K562 (cell line): ENCODE measurements around the gene FARSA. TPM values are rescaled to one million over a fixed set of nuclear protein-coding genes. Genes with fewer than 3 reads are reported as not detected.

Source experiments
- CBFB ChIP-seq: sonication (generic); formaldehyde crosslinking; IDR thresholded peaks from 2 replicates; pipeline ENCODE4 v1.4.0; 2020; ENCODE audit warnings: mild to moderate bottlenecking, missing genetic modification reagents
- DPF2 ChIP-seq: fragments of 450-650 bp; IDR thresholded peaks from 2 replicates; pipeline ENCODE4 v1.6.1; 2016
- EGR1 ChIP-seq: fragments of 450-650 bp; conservative IDR thresholded peaks from 2 replicates; pipeline ENCODE4 v1.6.1; 2017; ENCODE audit warnings: mild to moderate bottlenecking
- GABPB1 ChIP-seq: sonication (generic); formaldehyde crosslinking; IDR thresholded peaks from 2 replicates; pipeline ENCODE4 v1.8.0; 2022; ENCODE audit warnings: mild to moderate bottlenecking, missing genetic modification reagents
- LCOR ChIP-seq: sonication (generic); formaldehyde crosslinking; IDR thresholded peaks from 2 replicates; pipeline ENCODE4 v1.8.0; 2022; ENCODE audit warnings: mild to moderate bottlenecking, missing genetic modification reagents
- NRF1 ChIP-seq, 2 experiments: fragments of 450-650 bp; IDR thresholded peaks in 1 of 2; conservative IDR thresholded peaks in 1 of 2; 2 replicates each; pipeline ENCODE4 v1.6.1; 2014; ENCODE audit warnings: mild to moderate bottlenecking in 2 of 2
- SMARCB1 ChIP-seq: IDR thresholded peaks from 2 replicates; pipeline ENCODE4 v1.6.1; 2011; ENCODE audit warnings: improper control_type of control experiment, low read depth; ENCODE audit not compliant: insufficient read length
- YBX1 ChIP-seq: fragments of 450-650 bp; IDR thresholded peaks from 2 replicates; pipeline ENCODE4 v1.7.1; 2016; ENCODE audit warnings: mild to moderate bottlenecking
- ZFP1 ChIP-seq: fragments of 450-650 bp; formaldehyde crosslinking; IDR thresholded peaks from 2 replicates; pipeline ENCODE4 v1.4.0; 2020; ENCODE audit warnings: mild to moderate bottlenecking, mixed read lengths
- ZNF347 ChIP-seq: fragments of 450-650 bp; formaldehyde crosslinking; IDR thresholded peaks from 2 replicates; pipeline ENCODE4 v1.4.0; 2020; ENCODE audit warnings: low read depth, mild to moderate bottlenecking, moderate library complexity
- polyA plus RNA-seq, 8 experiments: library from polyadenylated mRNA; depleted of rRNA in 4 of 8; stranded (reverse) in 5 of 8; unstranded in 3 of 8; fragments of >200 nt; fragmentation: Nextera tagmentation in 2 of 8; fragmentation: Illumina TruSeq in 1 of 8; extraction: Ambion mirVana in 2 of 8; extraction: Trizol in 1 of 8; gene quantifications; 2 replicates each; pipeline versions ENCODE4 v1.2.1 to v1.2.3, GENCODE V29; 2011 to 2014; ENCODE audit warnings: inconsistent platforms in 1 of 8, missing spikeins in 1 of 8
- total RNA-seq, 7 experiments: library from RNA; depleted of rRNA in 6 of 7; stranded (reverse); fragments of >200 nt in 6 of 7; fragmentation: Illumina TruSeq in 2 of 7; extraction: Trizol in 2 of 7; gene quantifications; 2 replicates each; pipeline versions ENCODE4 v1.2.1 to v1.2.3, GENCODE V29; 2011 to 2021; ENCODE audit warnings: low replicate concordance in 1 of 7
- TF ChIP-seq, protein P1 (sequence below): fragments of 450-650 bp; formaldehyde crosslinking; IDR thresholded peaks from 2 replicates; pipeline ENCODE4 v1.4.0; 2020; ENCODE audit warnings: mild to moderate bottlenecking, moderate library complexity
- TF ChIP-seq, protein P2 (sequence below): fragments of 450-650 bp; IDR thresholded peaks from 2 replicates; pipeline ENCODE4 v1.6.1; 2016; ENCODE audit warnings: mild to moderate bottlenecking
- TF ChIP-seq, protein P3 (sequence below): conservative IDR thresholded peaks from 2 replicates; pipeline ENCODE4 v1.6.1; 2011; ENCODE audit warnings: low read depth, mild to moderate bottlenecking, low read length; ENCODE audit not compliant: control insufficient read depth
- TF ChIP-seq, protein P4 (sequence below): fragments of 450-650 bp; IDR thresholded peaks from 2 replicates; pipeline ENCODE4 v1.6.1; 2017; ENCODE audit warnings: antibody characterized with exemption, mild to moderate bottlenecking
- TF ChIP-seq, protein P5 (sequence below): sonication (generic); formaldehyde crosslinking; IDR thresholded peaks from 2 replicates; pipeline ENCODE4 v1.8.0; 2022; ENCODE audit warnings: missing genetic modification reagents, mild to moderate bottlenecking, borderline replicate concordance

Gene FARSA
- total and polyA plus RNA-seq, 9 of the 15 experiments (the other 6 are each of a cell fraction or from before 2014, with no cell fraction given) = 25.2 to 237 (median 89.6) TPM

DNA sequence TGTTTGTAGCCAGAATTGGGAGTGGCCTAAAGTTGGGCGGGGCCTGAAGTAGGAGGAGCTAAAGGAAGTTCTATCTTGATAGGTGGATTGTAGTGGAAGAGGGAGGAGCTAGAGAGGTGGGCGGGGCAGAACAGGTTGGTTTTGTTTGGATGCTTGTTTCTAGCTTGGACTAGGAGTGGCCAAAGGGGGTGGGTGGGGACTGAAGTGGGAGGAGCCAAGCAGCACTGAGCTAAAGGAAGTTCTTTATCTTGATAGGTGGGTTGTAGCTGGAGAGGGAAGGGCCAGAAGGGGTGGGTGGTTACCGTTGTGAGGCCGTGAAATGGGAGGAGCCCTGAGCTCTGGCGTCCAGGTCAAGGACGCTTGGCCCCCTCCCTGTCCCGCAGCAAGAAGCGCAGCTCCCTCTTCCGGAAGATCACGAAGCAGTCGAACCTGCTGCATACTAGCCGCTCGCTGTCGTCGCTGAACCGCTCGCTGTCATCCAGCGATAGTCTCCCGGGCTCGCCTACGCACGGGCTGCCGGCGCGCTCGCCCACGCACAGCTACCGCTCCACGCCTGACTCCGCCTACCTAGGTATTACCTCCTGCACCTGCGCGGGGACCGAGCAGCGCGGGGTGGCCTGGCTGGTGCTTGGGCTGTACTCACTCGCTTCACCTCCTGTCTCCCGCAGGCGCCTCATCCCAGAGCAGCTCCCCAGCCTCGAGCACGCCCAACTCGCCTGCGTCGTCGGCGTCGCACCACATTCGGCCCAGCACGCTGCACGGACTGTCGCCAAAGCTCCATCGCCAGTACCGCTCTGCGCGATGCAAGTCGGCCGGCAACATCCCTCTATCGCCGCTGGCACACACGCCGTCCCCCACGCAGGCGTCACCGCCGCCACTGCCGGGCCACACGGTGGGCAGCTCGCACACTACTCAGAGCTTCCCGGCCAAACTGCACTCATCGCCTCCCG lies 60.3 kb downstream of the FARSA start (continued):
- TF ChIP-seq, protein P1, sequence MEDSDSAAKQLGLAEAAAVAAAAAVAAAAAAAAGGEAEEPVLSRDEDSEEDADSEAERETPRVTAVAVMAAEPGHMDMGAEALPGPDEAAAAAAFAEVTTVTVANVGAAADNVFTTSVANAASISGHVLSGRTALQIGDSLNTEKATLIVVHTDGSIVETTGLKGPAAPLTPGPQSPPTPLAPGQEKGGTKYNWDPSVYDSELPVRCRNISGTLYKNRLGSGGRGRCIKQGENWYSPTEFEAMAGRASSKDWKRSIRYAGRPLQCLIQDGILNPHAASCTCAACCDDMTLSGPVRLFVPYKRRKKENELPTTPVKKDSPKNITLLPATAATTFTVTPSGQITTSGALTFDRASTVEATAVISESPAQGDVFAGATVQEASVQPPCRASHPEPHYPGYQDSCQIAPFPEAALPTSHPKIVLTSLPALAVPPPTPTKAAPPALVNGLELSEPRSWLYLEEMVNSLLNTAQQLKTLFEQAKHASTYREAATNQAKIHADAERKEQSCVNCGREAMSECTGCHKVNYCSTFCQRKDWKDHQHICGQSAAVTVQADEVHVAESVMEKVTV = no peak
- TF ChIP-seq, protein P2, sequence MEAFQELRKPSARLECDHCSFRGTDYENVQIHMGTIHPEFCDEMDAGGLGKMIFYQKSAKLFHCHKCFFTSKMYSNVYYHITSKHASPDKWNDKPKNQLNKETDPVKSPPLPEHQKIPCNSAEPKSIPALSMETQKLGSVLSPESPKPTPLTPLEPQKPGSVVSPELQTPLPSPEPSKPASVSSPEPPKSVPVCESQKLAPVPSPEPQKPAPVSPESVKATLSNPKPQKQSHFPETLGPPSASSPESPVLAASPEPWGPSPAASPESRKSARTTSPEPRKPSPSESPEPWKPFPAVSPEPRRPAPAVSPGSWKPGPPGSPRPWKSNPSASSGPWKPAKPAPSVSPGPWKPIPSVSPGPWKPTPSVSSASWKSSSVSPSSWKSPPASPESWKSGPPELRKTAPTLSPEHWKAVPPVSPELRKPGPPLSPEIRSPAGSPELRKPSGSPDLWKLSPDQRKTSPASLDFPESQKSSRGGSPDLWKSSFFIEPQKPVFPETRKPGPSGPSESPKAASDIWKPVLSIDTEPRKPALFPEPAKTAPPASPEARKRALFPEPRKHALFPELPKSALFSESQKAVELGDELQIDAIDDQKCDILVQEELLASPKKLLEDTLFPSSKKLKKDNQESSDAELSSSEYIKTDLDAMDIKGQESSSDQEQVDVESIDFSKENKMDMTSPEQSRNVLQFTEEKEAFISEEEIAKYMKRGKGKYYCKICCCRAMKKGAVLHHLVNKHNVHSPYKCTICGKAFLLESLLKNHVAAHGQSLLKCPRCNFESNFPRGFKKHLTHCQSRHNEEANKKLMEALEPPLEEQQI = no peak
- TF ChIP-seq, protein P3, sequence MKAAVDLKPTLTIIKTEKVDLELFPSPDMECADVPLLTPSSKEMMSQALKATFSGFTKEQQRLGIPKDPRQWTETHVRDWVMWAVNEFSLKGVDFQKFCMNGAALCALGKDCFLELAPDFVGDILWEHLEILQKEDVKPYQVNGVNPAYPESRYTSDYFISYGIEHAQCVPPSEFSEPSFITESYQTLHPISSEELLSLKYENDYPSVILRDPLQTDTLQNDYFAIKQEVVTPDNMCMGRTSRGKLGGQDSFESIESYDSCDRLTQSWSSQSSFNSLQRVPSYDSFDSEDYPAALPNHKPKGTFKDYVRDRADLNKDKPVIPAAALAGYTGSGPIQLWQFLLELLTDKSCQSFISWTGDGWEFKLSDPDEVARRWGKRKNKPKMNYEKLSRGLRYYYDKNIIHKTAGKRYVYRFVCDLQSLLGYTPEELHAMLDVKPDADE = no peak
- TF ChIP-seq LCOR (no peak), GABPB1 (CRISPR knock-in tag) (peak; percentile 61), YBX1 (no peak), NRF1 (conservative IDR thresholded peaks at IDR 0.05 in 1 of 2, IDR thresholded peaks at IDR 0.05 in 1 of 2) (peak in 1 of 2 experiments; percentile 33; a peak in 2 of 4 replicates), EGR1 (peak; percentile 56), CBFB (no peak), ZNF347 (CRISPR knock-in tag) (no peak), ZFP1 (CRISPR knock-in tag) (no peak), SMARCB1 (no peak), DPF2 (no peak)
- TF ChIP-seq, protein P4, sequence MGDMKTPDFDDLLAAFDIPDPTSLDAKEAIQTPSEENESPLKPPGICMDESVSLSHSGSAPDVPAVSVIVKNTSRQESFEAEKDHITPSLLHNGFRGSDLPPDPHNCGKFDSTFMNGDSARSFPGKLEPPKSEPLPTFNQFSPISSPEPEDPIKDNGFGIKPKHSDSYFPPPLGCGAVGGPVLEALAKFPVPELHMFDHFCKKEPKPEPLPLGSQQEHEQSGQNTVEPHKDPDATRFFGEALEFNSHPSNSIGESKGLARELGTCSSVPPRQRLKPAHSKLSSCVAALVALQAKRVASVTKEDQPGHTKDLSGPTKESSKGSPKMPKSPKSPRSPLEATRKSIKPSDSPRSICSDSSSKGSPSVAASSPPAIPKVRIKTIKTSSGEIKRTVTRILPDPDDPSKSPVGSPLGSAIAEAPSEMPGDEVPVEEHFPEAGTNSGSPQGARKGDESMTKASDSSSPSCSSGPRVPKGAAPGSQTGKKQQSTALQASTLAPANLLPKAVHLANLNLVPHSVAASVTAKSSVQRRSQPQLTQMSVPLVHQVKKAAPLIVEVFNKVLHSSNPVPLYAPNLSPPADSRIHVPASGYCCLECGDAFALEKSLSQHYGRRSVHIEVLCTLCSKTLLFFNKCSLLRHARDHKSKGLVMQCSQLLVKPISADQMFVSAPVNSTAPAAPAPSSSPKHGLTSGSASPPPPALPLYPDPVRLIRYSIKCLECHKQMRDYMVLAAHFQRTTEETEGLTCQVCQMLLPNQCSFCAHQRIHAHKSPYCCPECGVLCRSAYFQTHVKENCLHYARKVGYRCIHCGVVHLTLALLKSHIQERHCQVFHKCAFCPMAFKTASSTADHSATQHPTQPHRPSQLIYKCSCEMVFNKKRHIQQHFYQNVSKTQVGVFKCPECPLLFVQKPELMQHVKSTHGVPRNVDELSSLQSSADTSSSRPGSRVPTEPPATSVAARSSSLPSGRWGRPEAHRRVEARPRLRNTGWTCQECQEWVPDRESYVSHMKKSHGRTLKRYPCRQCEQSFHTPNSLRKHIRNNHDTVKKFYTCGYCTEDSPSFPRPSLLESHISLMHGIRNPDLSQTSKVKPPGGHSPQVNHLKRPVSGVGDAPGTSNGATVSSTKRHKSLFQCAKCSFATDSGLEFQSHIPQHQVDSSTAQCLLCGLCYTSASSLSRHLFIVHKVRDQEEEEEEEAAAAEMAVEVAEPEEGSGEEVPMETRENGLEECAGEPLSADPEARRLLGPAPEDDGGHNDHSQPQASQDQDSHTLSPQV = no peak
- TF ChIP-seq, protein P5, sequence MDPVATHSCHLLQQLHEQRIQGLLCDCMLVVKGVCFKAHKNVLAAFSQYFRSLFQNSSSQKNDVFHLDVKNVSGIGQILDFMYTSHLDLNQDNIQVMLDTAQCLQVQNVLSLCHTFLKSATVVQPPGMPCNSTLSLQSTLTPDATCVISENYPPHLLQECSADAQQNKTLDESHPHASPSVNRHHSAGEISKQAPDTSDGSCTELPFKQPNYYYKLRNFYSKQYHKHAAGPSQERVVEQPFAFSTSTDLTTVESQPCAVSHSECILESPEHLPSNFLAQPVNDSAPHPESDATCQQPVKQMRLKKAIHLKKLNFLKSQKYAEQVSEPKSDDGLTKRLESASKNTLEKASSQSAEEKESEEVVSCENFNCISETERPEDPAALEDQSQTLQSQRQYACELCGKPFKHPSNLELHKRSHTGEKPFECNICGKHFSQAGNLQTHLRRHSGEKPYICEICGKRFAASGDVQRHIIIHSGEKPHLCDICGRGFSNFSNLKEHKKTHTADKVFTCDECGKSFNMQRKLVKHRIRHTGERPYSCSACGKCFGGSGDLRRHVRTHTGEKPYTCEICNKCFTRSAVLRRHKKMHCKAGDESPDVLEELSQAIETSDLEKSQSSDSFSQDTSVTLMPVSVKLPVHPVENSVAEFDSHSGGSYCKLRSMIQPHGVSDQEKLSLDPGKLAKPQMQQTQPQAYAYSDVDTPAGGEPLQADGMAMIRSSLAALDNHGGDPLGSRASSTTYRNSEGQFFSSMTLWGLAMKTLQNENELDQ (CRISPR knock-in tag) = no peak
